GM10847 (cell line): ENCODE data around the gene FLCN.

Source experiments
- POLR2A ChIP-seq: IDR thresholded peaks from 2 replicates; pipeline ENCODE4 v1.6.1; 2011; ENCODE audit not compliant: insufficient read length; ENCODE audit errors: extremely low read depth

The FLCN gene

GRCh38 chr17:17165666-17166308, 71.2 kb downstream of the FLCN start:
- no peak for TF ChIP-seq POLR2A

- TF ChIP-seq POLR2A, result no peak
Measured at GRCh38 chr17:17164676-17165075, 72.3 kb downstream of the FLCN start.

GRCh38 chr17:17164156-17164555, 72.8 kb downstream of the FLCN start:
- no peak for TF ChIP-seq POLR2A
